HG03432 (cell line): ENCODE results near the gene NAGK.
A peak's percentile ranks its signal among the peaks of the same experiment; 100 is the strongest.
"Not testable (repeated sequence)": the region's sequence is repeated elsewhere in the genome, so short reads cannot be mapped to it uniquely, and the experiment has no call there.

Source experiments
- ATAC-seq: cut with Tn5 transposase; IDR thresholded peaks from one replicate; pipeline ENCODE4 v1.9.1; 2021; ENCODE audit warnings: mild to moderate bottlenecking, moderate library complexity; ENCODE audit not compliant: unreplicated experiment

NAGK gene

DNA sequence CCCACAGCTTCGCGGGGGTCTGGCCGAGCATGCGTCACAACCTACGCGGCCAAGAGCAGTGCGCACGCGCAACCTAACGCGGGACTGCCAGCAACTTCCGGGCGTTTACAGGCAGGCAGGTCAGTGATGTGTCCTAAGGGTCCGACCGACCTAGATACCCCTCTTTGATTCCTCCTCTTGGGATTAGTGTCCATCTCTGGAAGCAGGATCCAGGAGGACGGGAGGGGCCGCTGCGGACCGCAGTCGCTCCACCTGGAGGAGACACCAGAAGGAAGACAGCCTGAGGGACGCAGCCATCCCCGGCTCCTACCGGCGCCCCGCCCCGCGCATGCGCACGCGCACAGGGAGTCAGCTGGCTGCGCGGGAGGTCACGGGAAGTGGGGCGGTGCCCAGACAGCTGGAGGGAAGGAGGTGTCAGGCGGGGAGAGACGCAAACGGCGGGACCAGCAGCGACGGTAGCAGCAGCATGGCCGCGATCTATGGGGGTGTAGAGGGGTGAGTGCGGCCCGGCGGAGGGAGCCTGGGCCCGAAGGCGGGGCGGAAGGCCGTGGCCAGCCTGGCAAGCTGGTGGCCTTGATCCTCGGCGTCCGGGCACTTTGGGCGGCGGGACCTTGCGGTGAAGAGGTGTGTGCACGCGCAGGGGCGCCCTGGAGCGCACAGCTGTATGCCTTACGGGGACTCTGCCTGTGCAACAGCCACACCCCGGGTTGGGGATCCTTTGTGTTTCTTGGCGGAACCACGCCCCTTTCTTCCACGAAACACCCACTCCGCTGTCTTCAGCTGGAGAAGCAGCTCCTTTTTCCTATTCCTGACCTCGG is at the start of gene NAGK:
NAGK (plus strand) TSS at position 431 of the 818 bp plus-strand sequence; CDS start at position 467, 36 bp downstream.
- ATAC-seq, result peak; percentile 72

DNA sequence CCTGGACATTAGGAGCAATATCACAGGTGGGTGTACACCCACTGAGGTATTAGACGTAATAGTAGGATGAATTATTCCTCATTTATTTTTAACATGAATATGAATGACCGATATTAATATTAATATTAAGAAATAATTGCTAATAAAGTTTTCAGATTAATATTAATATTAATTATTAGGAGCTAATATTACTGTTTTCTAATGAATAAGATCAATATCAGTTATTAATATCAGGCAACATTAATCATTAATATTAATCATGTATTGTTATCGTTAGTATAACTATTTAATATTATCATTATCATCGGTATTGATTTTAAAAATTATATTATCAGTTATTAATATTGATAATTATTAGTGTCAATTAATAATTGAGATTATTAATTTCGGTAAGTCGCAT is 48.5 kb upstream of the NAGK start:
- not testable (repeated sequence) for ATAC-seq

DNA sequence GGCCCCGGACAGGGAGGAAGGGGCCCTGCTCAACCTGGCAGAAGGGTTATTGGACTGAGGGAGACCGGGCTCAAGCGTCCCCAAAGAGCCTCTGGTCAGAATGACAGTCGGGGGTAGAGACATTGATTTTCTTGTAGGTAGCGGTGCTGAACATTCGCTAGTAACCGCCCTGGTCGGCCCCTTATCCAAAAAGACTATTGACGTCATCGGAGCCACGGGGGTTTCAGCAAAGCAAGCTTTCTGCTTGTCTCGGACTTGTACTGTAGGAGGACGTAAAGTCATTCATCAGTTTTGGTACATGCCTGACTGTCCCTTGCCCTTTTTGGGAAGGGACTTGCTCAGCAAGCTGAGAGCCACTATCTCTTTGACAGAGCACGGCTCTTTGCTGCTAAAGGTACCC is 47.1 kb upstream of the NAGK start:
- not testable (repeated sequence) for ATAC-seq

DNA sequence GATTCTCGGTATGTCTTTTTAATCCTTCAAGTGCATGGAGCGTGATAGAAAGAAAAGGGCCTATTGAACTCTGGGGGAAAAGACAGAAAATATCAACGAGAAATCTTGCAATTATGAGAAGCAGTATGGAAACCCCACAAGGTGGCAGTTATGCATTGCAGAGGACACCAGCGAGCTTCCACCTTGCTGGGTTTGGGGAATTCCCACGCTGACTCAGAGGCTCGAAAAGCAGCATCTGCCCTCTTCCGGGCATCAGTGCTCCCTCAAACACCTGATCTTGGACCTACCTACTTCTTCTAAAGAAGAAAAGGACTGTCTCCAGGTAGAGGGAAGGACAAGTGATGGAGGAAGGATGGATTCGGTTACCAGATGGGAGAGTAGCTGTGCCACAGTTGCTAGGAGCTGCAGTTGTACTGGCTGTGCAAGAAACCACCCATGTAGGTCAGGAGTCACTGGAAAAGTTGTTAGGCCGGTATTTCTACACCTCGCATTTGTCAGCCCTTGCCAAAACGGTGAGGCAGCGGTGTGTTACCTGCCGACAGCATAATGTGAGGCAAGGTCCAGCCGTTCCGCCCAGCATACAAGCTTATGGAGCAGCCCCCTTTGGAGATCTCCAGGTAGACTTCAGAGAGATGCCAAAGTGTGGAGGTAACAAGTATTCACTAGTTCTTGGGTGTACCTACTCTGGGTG is 44.8 kb upstream of the NAGK start:
- ATAC-seq, result not testable (repeated sequence)

DNA sequence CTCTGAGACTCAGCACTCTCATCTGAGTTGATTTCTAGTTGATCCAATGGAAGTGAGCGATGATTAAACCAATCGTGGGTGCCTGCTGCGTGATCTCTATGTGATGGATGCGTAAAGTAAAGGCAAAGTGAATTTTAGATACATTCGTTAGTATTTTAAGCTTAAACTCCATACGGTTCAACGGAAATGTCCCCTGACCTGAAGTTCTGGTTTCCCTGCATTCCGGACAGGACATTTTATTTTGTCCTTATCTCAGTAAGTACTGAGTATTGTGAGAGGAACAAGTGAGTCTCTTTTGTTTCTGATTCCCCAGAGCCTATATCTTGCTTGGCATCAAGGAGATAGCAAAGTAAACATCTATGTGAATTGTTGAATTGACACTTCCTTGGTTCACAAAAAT is 32.2 kb upstream of the NAGK start:
- ATAC-seq, result not testable (repeated sequence)

DNA sequence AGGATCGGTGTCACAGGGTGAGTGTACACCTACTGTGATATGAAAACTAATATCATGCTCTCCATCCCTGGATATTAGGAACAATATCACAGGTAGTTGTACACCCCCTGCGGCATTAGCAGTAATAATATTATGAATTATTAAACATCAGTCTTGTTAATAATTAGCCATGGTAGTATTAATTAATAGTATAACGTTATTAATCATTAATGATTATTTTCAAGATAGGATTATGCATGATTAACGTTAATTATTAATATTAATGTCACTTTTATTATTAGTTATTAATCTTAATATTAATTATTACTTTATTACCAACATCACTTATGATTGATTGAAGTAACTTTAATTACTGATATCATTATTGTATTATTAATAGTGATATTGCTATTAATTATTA is 26.2 kb upstream of the NAGK start:
- ATAC-seq, result no peak

DNA sequence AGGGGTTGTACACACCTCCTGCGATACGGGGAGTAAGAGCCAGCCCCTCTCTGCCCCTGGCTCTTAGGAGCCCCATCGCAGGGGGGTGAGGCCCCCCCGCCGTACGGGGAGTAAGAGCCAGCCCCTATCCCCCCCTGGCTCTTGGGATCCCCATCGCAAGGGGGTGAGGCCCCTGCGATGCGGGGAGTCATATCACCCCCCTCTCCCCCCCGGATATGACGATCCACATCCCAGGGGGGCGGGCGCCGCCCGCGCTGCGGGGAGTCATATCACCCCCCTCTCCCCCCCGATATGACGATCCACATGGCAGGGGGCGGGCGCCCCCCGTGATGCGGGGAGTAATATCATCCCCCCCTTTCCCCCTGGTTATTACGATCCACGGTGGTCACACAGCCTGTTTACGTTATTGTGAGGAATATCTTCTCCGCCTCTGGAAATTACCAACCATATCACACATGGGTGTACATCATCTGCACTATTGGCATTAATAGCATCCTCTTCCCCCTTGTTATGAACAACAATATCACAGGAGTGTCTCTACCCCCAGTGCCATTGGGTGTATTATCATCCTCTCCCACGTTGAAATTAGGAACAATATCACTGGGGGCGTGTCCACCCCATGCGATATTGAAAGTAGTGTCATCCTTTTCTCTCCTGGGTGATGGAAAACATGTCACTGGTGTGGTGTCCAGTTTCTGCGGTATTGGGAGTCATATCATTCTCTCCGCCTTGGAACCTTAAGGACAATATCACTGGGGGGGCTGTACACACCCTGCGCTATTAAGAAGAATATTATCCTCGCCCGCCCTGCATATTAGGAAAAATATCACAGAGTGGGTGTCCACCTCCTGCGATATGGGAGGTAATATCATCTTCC is 24.7 kb upstream of the NAGK start:
- no peak for ATAC-seq

DNA sequence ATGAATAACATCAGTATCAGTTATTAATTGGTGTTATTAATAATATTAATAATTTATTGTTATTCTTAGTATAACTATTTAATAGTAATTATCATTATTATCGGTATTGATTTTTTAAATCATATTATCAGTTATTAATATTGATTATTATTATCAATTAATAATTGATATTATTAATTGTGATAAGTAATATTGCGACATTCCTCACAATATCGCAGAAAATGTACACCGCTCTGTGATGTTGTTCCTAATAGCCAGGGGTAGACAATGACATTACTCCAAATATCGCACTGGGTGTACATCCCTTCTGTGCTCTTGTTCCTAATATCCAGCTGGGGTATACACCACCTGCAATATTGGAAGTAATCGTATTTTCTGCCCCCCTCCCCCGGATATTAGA is 23.3 kb upstream of the NAGK start:
- ATAC-seq, result no peak

DNA sequence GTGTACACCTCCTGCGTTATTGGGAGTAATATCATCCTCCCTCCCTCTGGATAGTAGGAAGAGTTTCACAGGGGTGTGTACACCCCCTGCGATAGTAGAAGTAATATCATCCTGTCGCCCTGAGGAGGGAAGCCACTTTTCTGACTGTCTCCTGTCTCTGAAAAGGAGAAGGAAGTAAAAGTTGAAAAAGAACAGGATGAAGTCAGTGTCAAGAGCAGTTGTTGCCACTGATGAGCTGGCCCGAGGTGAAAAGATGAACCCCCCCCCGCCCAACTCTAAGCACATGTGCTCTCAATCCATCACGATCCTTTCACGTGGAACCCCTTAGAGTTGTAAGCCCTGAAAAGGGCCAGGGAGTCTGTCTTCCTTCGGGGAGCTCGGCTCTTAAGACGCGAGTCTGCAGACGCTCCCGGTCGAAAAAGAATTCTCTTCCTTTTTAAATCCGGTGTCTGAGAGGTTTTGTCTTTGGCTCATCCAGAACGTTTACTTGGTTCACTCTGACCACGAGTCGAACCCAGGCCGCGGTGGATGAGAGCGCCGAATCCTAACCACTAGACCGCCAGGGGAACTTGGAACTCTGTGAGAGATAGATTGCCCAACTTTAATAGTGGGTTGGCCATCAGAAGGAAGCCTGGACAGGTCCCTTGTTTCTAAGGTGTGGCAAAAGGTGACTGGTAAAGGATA is 22.4 kb upstream of the NAGK start:
- ATAC-seq, result no peak

DNA sequence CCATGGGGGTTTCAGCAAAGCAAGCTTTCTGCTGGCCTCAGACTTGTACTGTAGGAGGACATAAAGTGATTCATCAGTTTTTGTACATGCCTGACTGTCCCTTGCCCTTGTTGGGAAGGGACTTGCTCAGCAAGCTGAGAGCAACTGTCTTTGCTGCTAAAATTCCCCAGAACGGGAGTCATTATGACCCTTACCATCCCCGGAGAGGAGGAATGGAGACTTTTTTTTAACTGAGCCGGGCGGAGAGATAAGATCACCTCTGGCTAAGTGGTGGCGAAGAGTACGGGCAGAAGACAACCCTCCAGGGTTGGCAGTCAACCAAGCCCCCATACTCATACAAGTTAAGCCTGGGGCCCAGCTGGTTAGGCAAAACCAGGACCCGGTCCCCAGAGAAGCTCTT is 20.4 kb upstream of the NAGK start:
- no peak for ATAC-seq

DNA sequence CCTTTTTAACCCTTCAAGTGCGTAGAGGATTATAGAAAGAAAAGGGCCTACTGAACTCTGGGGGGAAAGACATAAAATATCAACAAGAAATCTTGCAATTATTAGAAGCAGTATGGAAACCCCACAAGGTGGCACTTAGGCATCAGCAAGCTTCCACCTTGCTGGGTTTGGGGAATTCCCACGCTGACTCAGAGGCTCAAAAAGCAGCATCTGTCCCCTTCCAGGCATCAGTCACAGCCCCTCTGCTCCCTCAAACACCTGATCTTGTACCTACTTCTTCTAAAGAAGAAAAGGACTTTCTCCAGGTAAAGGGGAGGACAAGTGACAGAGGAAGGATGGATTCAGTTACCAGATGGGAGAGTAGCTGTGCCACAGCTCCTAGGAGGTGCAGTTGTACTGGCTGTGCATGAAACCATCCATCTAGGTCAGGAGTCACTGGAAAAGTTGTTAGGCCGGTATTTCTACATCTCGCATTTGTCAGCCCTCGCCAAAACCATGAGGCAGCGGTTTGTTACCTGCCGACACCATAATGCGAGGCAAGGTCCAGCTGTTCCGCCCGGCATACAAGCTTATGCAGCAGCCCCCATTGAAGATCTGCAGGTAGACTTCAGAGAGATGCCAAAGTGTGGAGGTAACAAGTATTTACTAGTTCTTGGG is 18.6 kb upstream of the NAGK start:
- peak; percentile 65 for ATAC-seq

DNA sequence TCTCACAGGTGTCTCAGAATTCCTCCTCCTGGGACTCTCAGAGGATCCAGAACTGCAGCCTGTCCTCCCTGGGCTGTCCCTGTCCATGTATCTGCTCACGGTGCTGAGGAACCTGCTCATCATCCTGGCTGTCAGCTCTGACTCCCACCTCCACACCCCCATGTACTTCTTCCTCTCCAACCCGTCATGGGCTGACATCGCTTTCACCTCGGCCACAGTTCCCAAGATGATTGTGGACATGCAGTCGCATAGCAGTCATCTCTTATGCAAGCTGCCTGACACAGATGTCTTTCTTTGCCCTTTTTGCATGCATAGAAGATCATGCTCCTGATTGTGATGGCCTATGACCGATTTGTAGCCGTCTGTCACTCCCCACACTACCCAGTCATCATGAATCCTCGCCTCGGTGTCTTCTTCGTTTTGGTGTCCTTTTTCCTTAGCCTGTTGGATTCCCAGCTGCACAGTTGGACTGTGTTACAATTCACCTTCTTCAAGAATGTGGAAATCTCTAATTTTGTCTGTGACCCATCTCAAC is 13.2 kb upstream of the NAGK start:
- not testable (repeated sequence) for ATAC-seq

DNA sequence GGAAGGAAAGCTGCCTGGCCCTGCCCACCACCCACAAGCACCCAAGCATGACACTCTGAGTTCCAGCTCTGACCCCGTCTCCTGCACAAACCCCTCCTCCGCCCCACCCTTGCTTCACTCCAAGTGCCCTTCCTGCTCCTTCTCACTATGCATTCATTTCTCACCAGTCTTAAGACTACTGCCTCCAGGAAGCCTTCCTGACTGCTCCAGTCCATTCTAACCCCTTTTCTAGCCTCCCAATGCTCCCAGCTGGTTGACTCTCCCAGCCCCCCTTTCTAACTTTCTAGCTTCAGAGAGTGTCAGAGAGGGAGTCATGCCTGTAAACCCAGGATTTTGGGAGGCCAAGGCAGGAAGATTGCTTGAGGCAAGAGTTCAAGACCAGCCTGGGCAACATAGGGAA is 8.2 kb upstream of the NAGK start:
- ATAC-seq, result no peak

DNA sequence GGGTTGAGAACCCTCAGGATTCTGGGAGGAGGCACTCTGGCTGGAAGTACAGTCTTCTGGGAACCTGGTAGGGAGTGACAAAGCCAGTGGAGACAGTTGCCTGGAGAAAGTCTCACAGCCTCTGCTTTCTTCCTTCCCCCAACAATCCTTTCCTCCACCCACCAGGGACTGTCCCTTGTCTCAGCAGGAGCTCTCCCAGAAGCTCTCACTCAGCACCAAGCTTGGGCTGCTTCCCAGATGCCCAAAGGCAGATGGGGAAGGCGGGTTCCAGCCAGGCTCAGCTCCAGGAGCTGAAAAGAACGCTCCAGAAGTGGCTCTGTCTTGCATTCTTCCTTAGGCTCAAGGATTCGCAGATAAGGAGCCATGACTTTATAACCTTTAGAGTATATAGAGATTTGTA is 7.6 kb upstream of the NAGK start:
- ATAC-seq, result no peak

DNA sequence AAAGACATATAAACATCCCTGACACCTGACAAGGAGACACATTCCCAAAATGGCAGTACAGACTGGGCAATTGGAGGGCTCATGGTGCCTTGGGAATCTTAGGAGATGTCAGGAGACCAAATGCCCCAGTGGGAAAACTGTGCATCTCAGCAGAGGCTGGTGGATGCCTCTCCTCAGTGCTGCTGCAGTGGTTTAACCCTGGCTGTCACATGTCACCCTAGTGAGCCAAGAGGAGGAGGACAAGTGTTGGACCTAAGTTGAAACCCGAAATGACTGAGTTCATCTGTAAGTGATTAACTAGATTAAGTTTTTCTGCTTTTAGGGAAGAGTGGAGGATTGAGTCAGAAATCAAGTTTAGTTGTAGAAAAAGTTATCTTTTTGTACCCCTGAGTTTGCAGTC is 5.2 kb upstream of the NAGK start:
- ATAC-seq, result no peak

DNA sequence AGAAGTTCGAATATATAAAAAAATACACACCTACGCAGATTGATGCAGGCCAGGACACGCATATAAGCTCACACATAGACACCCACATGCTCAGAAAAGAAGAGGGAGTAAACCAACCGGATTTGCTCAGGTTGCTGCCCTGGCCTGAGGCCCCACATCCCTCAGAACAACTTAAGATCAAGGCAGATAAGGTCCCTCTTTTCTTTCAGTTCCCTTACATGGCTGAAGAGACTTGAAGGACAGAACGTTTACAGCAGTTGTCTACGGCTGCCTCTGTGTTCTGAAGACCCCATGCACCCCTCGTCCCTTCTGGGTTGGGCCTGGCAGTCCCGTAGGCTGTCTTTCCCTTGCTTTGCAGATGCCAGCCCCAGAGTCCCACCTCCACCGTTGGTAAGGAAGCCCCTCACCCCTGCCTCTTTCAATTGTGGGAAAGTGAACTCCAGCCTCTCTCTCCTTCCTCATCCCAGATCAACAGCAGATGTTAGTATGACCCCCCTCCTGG is 4.3 kb upstream of the NAGK start:
- no peak for ATAC-seq

DNA sequence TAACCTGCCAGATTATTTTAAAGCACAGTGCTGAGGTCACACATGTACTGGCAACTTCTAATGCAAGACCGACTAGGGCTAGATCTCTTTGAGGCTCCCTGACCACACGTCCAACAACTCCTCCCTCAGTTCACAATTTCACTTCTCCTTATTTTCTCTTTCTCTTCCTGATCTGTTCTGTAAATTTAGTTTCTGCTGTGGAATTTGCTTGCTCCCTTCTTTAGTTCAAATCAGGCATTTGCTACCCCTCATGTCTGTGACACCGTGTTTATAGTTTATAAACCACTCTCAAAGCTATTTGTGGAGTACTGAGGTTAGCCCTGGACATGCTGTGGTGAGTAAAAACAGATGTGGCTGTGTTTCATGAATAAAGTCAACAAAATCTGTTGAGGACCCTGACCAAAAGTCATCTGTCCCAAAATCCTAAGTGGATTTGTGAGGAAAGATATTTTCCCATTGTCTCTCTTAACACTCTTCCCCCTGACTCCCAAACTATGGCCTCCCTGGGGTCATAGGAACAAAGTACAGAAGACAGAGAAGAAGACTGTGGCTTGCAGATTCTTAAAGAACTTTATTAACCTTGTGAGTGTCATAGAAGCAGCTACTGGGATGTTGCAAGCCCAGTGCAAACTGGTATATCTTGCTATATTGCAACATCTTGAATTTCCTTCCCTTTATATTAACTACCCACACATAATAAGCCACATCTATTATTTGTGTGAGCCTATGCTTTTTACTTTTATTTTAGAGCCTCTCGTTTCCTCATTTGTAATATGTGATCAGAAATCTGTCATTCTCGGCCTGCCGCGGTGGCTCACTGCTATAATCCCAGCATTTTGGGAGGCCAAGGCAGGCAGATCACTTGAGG is 3.5 kb upstream of the NAGK start:
- ATAC-seq, result no peak

DNA sequence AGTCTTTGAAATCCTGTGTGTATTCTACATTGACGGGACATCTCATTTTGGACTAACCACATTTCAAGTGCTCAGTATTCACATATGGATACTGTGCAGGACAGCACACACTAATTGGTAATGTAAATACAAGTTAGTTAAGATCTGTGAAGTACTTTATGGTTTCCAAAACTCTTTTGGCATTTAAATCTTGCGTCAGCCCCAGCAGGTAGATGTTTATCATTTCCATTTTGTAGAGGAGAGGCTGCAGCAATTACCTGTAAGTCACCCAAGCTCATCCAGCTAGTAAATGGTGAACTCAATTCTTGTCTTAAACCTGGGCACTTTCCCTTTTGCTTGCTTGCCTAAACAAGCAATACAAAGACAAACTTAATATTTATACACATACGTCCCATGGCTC is 1.6 kb upstream of the NAGK start:
- ATAC-seq, result no peak
